ENCODE results near the gene GCFC2. TPM values are rescaled to one million over a fixed set of nuclear protein-coding genes. Genes with fewer than 3 reads are reported as not detected.

Gene GCFC2
- total and polyA plus RNA-seq, 9 of the 15 experiments (the other 6 are each of a cell fraction or from before 2014, with no cell fraction given) = 10.5 to 40.6 (median 23.0) TPM

- TF ChIP-seq MBD1 (CRISPR knock-in tag; IDR thresholded peaks at IDR 0.05) (no peak), MXD1 (CRISPR knock-in tag; IDR thresholded peaks at IDR 0.05; ENCODE audit: borderline replicate concordance, poor library complexity, severe bottlenecking) (no peak), GABPB2 (CRISPR knock-in tag; conservative IDR thresholded peaks at IDR 0.05) (no peak), HCFC1 (IDR thresholded peaks at IDR 0.05; ENCODE audit: low read depth, low read length) (no peak)
Observed at GRCh38 chr2:75705921-75706320, 4.8 kb downstream of the GCFC2 start (continued).

- Histone ChIP-seq H3K36me3 (ENCODE audit: control insufficient read depth, insufficient read depth, low read length) (peaks cover 69% of the 10 kb centered on the region), H3K4me1 (replicated peaks in 1 of 2; ENCODE audit: control insufficient read depth in 2 of 2, insufficient read depth in 2 of 2, low read length in 2 of 2) (no peaks in the 10 kb centered on the region), H3K27me3 (ENCODE audit: control insufficient read depth in 2 of 2, insufficient read depth in 2 of 2, low read length in 2 of 2) (no peaks in the 10 kb centered on the region), H3K4me2 (ENCODE audit: insufficient read depth, low read length) (no peak overlapping the region), H3K4me3 (no peak overlapping the region), H3K9me1 (ENCODE audit: control insufficient read depth, insufficient read depth, low read length) (no peaks in the 10 kb centered on the region), H3K27ac (ENCODE audit: extremely low read depth, low read depth, low read length) (no peak overlapping the region), H2AFZ (ENCODE audit: low read depth, low read length) (no peak overlapping the region), H3K79me2 (ENCODE audit: control insufficient read depth, insufficient read depth, low read length) (peaks cover 17% of the 10 kb centered on the region), H3K9ac (ENCODE audit: insufficient read depth in 1 of 2, low read depth in 2 of 2, low read length in 2 of 2) (no peak overlapping the region), H3K9me3 (replicated peaks; ENCODE audit: control insufficient read depth, insufficient read depth, low read depth, low read length) (no peaks in the 10 kb centered on the region), H4K20me1 (replicated peaks; ENCODE audit: control insufficient read depth, insufficient read depth, low read length) (no peaks in the 10 kb centered on the region)
- CTCF ChIA-PET (ENCODE audit: low intra/inter-chr PET ratio) = no interaction called here
- WGBS (ENCODE audit: insufficient coverage, low coverage, missing lambda C conversion rate) = 92% methylated on average over 4 of the region's 4 CpGs
- intact Hi-C loops (cut with micrococcal nuclease) = no loop called here
- TF ChIP-seq MEIS2 (IDR thresholded peaks at IDR 0.05; ENCODE audit: partially characterized antibody) (no peak), HDGF (IDR thresholded peaks at IDR 0.05) (no peak)
- DNase-seq (ENCODE audit: extremely low read depth in 1 of 4, low spot score in 3 of 4) (no peak), ATAC-seq (no peak), FAIRE-seq (no peak)
- POLR2A ChIA-PET = no interaction called here
- BruUV-seq (replicated peaks) = no TSS peak
- in situ Hi-C loops (cut with MboI) = no loop called here
Observed at GRCh38 chr2:75703589-75704287, 7.0 kb downstream of the GCFC2 start.

Measured in K562 (cell line).